Stimulated activated CD4-positive, alpha-beta T cell treated with anti-CD3 and anti-CD28 coated beads, Interleukin-4, amount 100 ng/mL, for 48 hours (primary cell): ENCODE measurements around the gene TOX3.

Source experiments
- DNase-seq, 2 donors: peaks; one replicate each; pipeline ENCODE4 v3.0.0-alpha.2; 2020; ENCODE audit warnings: low read depth in 2 of 2

Gene TOX3

DNA sequence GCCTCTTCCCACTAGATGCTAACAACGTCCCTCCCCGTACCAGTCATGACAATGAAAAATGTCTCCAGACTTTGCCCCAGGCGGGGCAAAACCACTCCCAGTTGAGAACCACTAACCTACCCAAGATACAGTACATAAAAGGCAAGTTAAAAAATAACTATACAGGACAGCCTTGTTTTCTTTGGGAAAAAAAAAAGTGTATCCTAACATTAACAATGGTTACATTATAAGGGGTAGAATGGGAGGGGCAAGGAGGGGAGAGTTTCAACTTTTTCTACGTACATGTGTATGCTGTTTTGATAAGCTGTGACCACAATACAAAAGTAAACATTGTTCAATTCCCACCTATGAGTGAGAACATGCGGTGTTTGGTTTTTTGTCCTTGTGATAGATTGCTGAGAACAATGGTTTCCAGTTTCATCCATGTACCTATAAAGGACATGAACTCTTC lies 94.9 kb downstream of the TOX3 start:
- DNase-seq: no peak

DNA sequence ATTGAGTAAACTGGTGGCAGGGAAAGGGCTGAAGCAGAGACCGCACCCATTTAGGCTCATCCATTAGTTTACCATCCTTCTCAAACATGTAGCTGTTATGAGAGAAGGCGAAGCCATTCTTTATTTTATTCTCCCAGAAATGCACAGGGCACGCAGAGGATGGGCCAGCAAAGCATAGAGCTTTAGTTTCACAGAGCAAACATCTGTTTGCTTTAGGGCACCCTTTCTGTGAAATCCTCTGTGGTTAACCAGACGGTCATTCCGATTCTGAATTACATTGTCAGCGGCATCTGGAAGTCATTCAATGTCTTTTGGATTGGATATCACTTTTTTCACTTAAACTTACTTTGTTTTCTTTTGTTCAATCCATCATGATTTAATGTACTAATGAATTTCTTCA lies 96.0 kb downstream of the TOX3 start:
- DNase-seq: no peak

DNA sequence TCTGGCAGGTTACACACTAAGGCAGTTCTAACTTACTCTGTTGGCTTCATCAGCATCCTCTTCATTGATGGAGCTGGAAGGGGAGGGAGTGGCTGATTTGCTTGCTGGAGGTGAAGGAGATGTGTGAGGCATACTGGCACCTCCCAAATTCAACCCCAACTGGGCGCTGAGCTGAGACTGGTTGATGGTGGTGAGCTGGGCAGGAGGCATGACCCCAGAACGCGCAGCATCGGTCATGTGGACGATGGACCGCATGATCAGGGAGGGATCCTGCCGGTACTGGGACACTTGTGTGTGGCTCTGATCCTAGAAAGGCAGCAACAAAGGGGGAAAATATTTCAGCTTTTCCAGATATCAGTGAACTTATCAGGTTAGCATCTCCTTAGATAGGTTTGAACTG lies 96.7 kb downstream of the TOX3 start:
- no peak for DNase-seq

DNA sequence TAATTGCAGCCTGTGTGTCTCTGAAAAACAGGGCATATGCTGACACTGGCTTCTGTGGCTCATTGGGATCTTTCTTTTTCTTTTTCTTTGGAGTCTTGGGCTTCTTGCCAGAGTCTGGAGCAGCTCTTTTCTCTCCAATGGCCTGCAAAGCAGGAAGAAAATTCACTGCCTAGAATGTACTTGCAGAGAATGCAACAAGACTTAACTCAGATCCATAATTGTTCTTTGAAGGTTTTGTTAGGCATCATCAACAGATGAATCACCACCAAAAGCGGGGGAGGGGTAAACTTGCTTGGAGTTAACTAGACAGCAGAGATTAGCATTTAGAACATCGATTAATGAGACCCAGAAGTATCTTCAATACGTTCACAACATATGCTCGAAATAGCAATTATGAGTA lies 100.9 kb downstream of the TOX3 start:
- DNase-seq: no peak

DNA sequence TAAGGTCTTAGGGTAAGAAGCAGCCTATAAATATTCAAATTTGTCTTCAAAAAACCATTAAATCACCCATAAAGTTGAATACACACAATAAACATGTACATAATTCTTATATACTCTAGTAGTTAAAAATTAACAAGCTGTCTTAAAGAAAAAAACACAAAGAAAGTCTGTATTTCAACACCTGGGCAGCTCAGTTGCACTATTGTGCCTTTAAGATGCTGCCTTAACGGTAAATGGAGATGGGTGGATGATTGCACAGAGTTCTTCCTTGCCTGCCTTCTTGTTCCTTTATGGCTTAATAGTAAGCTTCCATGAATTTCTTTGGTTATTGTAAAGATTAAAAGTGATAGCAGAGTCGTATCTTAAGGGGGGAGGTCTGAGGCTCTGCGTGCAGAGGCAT lies 105.1 kb downstream of the TOX3 start:
- no peak for DNase-seq

DNA sequence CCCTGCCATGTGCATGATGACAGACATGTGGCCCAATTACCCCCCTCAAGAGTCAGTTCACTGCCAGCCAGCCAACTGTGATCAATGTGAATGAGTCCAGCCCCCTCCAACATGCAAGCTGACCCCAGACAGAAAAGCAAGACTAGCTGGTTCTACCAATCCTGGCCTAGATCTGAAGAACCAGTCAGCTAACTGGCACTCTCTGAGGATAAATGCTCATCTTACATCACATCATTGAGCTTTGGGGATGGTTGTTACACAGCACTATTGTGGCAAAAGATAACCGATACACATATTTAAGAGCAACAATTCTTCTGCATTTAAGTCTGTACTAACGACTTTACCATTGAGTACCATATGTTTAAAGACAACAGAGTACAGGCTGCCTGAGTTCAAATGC lies 106.7 kb downstream of the TOX3 start:
- DNase-seq: no peak

DNA sequence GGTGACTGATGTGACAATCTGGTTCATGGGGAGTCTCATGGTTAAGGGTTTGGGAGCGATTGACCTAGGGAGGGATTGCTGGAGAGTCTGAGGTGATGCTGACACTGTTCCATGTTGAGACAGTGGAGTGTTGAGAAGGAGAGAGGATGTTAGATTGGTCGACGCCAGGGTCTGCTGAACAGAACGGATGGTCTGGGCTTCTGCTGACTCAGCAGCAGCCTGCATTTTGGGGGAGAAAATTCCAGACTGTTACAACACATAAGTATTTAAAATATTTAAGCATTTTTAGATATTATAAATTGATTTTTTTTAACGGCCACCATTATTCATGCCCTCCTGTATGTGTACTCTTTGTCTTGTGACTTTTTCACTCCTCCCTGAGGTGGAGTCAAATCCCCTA lies 107.2 kb downstream of the TOX3 start:
- no peak for DNase-seq

DNA sequence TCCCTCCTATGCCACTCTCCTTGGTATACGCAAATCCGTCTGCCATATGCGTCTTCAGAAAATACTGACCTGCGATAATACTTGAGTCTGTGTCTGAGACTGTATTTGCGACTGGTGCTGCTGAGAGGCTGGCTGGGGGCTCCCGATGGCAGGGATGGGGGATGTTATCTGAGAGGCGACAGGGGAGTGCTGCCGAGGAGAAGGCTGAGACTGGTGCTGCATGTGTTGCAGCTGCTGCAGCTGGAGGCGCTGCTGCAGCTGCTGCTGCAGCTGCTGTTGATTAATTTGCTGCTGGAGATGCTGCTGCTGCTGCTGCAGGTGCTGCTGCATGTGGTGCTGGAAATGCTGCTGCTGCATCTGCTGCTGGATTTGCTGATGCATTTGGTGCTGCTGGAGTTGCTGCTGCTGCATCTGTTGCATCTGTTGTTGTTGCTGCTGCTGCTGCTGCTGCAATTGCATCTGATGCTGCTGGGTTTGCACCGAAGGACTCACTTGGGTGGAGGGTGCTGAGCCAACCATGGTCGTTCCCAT lies 107.7 kb downstream of the TOX3 start:
- DNase-seq: no peak

DNA sequence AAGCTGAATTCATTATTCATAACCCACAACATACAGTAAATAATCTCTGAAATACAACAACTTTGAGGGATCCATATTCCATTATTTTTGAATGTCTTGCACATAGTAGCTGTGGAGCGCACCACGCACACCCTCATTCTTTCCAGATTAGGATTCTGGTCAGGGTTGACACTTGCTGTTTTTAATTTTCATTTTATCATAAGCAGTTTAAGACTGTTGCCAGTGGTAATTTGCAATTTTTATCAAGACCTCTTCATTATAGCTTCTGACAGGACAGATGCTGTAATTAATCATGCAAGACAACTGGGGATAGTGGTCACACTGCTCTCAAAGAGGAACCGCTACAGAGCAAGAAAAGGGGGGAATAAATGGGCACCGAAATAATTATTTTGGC lies 109.7 kb downstream of the TOX3 start:
- no peak for DNase-seq

DNA sequence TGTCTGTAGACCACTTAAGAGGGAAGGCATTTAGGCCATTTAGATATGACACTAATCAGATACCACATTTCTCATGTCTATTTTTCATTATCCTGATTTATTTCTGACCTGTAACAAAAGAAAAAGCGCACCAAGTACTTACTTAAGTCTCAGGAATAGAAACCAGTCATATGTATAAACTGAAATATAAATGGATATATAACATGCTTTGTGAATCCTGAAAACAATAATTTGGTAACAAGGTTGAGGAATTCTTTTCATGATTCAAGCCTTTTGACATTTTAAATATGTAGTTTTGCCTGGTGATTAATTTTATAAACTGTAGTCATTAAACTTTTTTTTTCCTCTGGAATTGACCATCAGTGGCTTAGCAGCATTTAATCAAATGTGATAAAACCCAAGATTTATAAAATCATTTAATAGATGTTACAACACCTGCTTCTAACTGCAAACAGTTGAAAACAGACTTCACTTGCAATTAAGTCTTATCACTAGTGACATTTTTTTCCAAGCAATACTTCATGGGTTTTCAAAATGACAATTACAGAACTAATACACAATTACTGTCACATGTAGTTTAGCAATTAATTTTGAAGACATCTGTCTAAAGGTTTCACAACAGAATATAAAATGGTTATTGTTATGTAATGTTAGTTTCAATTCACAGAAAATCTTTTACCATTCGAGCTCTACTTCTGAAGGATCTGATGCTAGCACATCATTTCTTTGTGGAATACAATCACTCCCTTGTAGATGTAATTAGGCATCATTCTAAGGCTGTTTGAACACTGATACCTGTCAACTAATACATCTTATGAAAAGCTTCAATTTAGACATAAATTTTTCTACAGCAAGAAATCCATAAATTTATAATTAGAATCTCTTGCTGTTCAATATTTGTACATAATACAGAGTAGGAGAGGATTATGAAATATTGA lies 110.3 kb downstream of the TOX3 start:
- no peak for DNase-seq

DNA sequence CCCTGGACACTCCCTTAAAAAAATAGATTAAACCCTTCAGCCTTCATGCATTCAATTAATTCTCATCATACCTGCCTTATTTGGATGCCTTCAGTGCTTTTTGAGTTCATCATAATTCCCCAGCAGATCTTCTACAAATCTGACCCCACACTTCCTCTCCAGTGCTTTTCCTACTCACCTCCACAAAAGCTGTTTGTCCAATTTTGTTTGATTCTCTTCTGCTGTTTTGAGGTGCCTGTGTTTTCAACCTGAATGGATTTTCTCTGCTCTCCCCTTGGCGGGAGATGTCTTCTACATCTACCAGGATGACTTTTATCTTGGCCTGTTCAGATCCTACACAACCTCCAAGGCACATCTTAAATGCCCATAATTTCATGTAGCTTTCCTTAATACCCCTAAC lies 112.7 kb downstream of the TOX3 start:
- no peak for DNase-seq

DNA sequence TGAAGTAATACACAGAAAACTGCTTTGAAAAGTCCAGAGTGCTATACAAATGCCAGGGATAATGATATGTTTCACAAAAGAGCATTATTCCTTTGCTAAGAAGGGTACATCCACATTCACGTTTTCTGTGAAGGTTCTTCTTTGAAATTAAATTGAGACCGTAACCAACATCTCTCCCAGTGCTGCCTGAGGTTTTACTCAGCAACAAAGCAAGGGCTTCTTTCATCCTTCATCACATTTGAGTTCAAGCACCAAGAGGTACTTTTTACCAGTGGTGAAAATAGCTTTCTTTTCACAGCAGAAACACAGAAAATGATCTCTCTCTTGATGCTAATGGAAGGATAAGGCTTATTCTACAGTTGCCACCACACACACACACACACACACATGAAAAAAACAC lies 113.3 kb downstream of the TOX3 start:
- DNase-seq: no peak

DNA sequence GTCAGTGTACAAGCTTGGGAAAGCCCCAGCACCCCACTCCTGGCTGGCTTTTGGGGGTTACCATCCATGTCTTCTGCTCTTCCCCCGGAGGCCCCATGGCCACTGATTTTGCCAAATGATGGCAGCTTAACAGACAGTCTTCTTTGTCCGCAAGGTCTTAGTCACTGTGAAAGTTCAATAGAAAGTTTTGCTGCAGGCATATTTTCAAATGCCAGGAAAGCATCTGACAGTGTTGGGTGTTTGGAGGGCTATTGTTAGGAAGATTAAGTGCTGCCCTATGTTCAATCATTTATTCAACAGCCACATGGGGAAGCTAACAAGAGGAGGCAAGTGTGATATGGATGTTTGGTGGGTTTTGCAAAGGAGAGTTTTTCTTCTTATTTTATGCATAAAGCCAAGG lies 122.4 kb downstream of the TOX3 start:
- no peak for DNase-seq

DNA sequence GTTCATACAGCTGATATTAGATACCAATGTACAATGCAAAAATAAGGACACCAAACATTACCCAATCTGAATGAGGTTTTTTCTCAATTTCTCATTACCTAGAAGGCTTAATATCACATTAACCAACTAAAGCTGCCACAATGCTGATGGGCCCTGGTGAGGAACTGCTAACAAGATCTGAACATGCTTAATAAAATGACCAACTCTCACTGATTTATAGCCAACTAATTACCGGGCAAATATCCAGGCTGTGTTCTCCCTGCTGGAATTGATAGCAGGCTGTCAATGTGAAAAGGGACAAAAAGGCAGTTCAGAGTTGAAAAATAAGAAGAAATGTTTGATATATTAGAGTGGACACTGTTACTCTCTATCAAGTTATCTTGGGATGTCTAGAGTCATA lies 124.6 kb downstream of the TOX3 start:
- no peak for DNase-seq

DNA sequence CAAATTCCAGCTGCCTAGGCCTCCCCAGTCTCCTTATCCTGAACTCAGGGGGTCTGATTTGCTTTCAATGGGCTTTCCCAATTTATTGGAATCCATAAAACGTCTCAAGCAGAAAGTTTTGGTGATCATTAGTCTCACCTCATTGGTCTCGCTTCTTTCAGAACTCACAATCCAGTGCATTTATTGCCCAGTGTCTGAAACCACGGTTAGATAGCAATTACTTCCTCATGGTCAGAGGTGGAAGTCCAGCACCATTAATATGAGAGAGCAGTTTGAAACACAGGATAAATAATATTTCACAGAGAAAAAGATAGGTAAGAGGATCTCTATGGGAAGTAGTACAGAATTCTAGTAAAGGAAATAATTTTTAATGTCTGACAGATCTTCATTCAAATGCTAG lies 128.7 kb downstream of the TOX3 start:
- DNase-seq: no peak

DNA sequence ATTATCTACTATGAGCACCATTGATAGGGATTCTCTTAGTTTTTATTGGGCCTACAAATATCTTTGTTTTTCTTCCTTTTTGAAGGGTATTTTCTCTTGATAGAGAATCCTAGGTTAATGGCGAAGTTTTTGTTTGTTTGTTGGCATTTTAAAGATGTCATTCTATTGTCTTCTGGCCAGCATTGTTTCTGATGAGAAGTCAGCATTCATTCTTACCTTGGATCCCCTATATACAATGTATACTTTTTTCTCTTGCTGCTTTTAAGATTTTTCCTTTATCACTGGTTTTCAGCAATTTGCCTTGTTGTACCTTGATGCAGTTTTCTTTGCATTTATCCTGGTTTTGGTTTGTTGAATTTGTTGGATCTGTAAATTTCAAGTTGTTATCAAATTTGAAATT lies 130.1 kb downstream of the TOX3 start:
- no peak for DNase-seq

DNA sequence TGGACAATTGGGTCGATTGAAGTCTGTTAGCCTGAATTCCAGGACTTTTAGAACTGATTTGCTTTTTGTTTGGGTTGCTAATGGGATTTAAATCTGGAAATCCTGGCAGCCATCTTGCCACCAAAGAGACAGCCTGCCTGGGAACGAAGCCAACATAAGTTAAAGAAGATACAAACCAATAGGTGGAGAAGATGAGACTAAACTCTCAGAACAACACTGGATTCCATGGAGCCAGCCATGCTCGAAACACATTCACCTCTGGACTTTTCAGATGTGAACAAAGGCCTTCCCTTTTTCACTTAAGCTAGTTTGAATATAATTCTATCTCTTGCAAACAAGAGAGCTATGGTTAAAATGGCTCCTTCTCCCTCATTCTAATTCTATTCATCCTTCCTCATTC lies 135.9 kb downstream of the TOX3 start:
- DNase-seq: no peak

DNA sequence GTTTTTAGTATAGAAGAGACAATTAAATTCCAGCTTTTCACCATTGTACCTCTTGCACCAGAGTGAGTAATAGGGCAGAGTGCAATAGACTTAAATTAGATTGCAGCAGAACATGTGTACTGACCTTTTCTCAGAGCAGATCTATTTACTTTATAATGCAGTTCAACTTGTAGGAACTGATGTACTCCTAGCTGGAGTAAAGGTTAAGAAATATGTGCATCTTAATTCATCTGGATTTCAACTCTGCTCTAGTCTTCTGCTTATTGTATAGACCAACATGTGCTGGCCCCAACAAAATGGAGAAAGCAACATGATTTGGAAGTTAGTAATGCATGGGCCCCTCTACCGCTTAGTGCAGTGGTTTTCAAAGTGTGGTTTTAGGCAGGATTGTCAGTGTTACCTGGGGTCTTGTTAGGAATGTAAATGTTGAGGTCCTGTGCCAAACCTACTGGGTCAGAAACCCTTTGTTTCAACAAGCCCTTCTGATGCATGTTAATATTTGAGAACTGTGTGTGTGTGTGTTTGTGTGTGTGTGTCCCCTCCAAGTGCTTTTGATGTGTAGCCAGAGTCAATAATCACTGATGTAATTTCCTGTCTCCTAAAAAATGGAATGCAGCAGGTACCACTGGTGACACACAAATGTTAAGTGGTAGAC lies 138.6 kb downstream of the TOX3 start:
- no peak for DNase-seq

DNA sequence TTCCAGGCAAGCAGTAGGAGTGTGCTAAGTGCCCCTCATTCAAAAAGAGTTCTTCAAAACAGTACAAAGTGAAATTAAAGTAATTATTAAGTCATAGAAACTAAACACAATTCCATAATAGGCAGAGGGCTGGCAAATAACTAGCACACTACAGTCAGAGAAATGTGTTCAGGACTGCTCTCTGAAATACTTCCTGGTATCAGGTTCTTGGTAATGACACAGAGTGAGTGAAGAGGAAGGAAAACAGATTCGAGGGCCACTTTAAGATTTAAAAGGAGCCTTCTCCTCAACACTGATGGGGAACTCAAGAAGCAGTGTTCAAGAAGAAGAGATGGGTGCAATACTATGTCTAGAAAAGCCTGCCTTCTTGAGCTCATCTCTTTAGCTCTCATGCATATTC lies 139.2 kb downstream of the TOX3 start:
- DNase-seq: no peak

DNA sequence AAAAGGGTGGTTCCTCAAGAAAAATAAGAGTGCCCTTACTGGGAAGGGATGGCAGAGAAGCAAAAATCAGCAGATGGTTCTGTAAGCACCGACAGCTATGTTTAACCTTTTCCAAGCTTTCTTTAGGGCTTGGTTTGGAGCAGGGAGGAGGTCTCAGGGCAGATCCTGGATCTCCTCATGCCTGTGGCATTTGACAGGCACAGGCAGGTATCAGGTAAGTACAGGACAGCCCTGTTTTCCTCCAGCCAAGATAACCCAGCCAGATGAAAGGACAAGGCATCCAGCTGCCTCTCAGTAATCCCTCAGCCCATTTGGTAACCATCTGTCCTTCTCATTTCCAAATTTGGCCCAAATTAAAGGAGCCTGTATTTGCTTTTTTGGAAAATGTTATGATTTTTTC lies 141.5 kb downstream of the TOX3 start:
- no peak for DNase-seq

DNA sequence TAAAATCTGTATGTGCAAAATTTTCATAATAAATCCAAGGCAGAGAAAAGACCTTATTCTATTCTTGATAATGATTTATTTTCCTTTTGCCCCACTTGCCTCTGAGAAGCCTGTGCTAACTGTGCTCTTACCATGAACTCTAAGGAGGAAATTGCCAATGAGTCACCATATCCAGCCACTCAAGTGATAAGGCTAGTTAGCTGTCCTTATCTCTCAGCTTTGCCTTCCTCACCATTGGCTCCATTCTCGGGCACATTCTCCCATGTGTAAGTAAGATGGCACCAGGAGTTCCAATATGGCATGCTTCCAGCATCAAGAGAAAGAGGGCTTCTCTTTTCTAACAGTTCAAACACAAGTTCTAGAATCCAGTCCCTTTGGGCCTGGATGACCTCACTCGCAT lies 142.4 kb downstream of the TOX3 start:
- no peak for DNase-seq

DNA sequence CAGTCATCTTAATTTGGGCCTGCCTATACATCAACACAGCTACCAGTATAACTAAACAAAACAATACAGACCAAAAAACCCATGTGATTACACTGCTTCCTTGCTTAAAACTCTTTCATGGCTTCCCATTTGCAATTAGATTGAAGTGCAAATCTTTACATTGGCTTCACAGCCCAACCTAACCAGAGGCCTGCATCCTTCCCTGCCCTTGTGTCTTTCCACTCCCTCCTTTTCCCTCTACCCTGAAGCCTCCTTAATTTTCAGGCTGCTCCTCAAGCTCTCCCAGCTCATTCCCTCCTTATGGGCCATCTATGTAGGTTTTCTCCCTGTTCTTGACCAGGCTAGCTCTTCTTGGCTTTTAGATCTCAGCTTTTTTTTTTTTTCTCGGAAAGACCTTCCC lies 147.8 kb downstream of the TOX3 start:
- DNase-seq: no peak

DNA sequence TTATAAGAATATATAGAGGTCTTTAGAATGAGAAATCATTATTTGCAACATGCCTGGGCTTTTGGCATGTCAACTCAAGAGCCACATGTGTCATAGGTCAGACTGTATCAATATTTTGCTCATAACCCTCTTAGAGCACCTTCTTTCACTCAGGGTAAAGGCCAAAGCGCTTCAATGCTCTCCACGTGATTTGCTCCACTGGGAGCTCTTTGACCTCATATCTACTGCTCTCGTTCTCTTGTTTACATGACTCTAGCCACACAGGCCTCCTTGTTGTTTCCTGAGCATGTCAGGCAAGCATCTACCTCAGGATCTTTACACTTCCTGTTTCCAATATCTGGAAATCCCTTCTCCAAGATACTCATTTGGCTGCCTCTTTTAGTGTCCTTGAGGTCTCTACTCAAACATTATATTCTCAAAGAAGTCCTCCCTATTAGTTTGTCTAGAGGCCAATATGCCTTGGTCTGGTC lies 148.4 kb downstream of the TOX3 start:
- no peak for DNase-seq
